ENCODE data around the gene HEXA. TPM values are rescaled to one million over a fixed set of nuclear protein-coding genes. Genes with fewer than 3 reads are reported as not detected.

The HEXA gene
- 80.3 and 98.1 TPM in 2 replicates for total RNA-seq
- 137 and 183 TPM in 2 replicates for polyA plus RNA-seq
- polyA plus RNA-seq (2012): 93.6 and 114 TPM in 2 replicates
- 49.9 and 63.9 TPM in 2 replicates for polyA minus RNA-seq (ENCODE audit: low replicate concordance)

DNA sequence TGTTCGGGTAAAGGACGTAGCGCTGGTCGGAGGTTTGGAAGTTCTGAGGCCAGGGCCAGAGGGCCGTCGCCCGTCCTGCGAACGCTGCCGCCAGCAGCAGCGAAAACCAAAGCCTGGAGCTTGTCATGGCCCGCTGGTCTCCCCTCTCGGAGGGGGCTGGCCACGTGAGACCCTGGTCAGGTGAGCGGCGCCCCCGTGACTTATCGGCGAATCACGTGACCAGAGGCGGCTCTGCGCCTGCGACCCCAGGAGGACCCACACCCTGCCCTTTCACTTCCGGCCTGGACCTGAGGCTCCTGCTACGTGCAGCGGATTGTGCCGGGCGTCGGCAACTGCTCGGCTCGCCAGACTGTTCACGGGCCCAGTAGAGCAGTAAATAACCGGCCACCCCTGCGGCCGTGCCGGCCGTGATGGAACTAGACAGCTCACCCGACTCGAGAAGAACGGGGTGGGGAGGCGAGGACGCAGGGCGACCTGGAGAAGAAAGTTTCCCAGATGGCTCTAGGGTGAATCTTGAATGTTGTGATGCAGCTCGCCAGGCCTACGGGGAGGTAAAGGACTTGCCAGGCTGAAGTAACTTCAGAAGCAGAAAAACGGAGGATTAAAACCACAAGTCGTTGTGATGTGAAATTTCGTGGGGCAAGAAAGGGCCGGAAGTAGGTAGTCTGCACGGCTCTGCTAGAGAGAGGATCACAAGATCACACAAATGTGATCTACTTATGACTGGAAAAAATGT, at the start of gene HEXA:
HEXA (minus strand) TSS at position 169 of the 736 bp plus-strand sequence; CDS start at position 127, 42 bp downstream.
- Histone ChIP-seq H3K79me2 (ENCODE audit: control insufficient read depth, insufficient read depth, low read length) (peaks cover 1% of the 10 kb centered on the region), H4K20me1 (ENCODE audit: control insufficient read depth, extremely low read depth, insufficient read depth, low read length) (no peaks in the 10 kb centered on the region), H3K4me3 (replicated peaks in 1 of 4; ENCODE audit: control extremely low read depth in 1 of 4, insufficient read depth in 1 of 4, low read depth in 3 of 4, low read length in 4 of 4) (peak within 1 kb of the TSS; percentile 48 to 85 (median 74)), H3K9me3 (ENCODE audit: control insufficient read depth, insufficient read depth, low read depth, low read length) (no peaks in the 10 kb centered on the region), H3K36me3 (ENCODE audit: control insufficient read depth, insufficient read depth, low read length) (no peaks in the 10 kb centered on the region), H3K27me3 (ENCODE audit: control insufficient read depth, insufficient read depth, low read length) (peaks cover 2% of the 10 kb centered on the region), H3K4me2 (ENCODE audit: extremely low read depth, insufficient read depth, low read length) (peak within 1 kb of the TSS; percentile 78), H3K27ac (ENCODE audit: insufficient read depth, low read length) (peak within 1 kb of the TSS; percentile 72), H3K4me1 (ENCODE audit: control insufficient read depth, extremely low read depth, insufficient read depth, low read length) (peaks cover 2% of the 10 kb centered on the region), H2AFZ (ENCODE audit: low read length) (peak within 1 kb of the TSS; percentile 76), H3K9ac (ENCODE audit: insufficient read depth, low read length) (peak within 1 kb of the TSS; percentile 78)
- TF ChIP-seq, protein P1, sequence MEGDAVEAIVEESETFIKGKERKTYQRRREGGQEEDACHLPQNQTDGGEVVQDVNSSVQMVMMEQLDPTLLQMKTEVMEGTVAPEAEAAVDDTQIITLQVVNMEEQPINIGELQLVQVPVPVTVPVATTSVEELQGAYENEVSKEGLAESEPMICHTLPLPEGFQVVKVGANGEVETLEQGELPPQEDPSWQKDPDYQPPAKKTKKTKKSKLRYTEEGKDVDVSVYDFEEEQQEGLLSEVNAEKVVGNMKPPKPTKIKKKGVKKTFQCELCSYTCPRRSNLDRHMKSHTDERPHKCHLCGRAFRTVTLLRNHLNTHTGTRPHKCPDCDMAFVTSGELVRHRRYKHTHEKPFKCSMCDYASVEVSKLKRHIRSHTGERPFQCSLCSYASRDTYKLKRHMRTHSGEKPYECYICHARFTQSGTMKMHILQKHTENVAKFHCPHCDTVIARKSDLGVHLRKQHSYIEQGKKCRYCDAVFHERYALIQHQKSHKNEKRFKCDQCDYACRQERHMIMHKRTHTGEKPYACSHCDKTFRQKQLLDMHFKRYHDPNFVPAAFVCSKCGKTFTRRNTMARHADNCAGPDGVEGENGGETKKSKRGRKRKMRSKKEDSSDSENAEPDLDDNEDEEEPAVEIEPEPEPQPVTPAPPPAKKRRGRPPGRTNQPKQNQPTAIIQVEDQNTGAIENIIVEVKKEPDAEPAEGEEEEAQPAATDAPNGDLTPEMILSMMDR (conservative IDR thresholded peaks at IDR 0.05 in 1 of 2, IDR thresholded peaks at IDR 0.05 in 1 of 2; ENCODE audit: low read depth in 1 of 2, low read length in 2 of 2): no peak
- no peak for TF ChIP-seq EZH2 (IDR thresholded peaks at IDR 0.05; ENCODE audit: low read length, missing control alignments)
- DNase-seq (ENCODE audit: low read depth in 2 of 2): peak; percentile 94 to 97

DNA sequence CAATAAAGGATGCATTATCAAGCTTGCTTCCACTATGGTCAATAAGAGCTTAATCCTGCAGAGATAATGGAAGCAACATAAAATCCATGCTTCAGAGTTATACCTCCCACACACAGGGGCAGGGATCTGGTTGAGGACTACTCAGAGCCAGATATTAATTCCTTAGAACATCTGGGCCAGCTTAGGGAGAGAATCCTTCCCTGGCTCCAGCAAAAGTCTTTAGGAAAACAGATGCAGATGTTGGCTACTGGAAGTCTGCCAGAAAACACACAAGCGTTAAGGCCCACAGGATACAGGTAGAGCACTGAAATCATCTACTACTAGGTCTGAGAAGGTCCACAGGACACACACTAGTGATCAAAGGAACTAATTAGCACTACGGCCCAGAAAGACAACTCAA, 47.4 kb upstream of the HEXA start:
- H3K79me2 ChIP-seq (ENCODE audit: control insufficient read depth, insufficient read depth, low read length): no peaks in the 10 kb centered on the region
- no peaks in the 10 kb centered on the region for H3K36me3 ChIP-seq (ENCODE audit: control insufficient read depth, insufficient read depth, low read length)
- no peak for DNase-seq (ENCODE audit: low read depth in 2 of 2)
- H3K4me1 ChIP-seq (ENCODE audit: control insufficient read depth, extremely low read depth, insufficient read depth, low read length): no peaks in the 10 kb centered on the region
- H3K4me2 ChIP-seq (ENCODE audit: extremely low read depth, insufficient read depth, low read length): no peak overlapping the region
- H3K9me3 ChIP-seq (ENCODE audit: control insufficient read depth, insufficient read depth, low read depth, low read length): no peaks in the 10 kb centered on the region
- no peak overlapping the region for H3K4me3 ChIP-seq (replicated peaks in 1 of 4; ENCODE audit: control extremely low read depth in 1 of 4, insufficient read depth in 1 of 4, low read depth in 3 of 4, low read length in 4 of 4)
- no peaks in the 10 kb centered on the region for H3K27me3 ChIP-seq (ENCODE audit: control insufficient read depth, insufficient read depth, low read length)
- no peak overlapping the region for H3K9ac ChIP-seq (ENCODE audit: insufficient read depth, low read length)
- TF ChIP-seq EZH2 (IDR thresholded peaks at IDR 0.05; ENCODE audit: low read length, missing control alignments): no peak
- TF ChIP-seq, protein P1 (conservative IDR thresholded peaks at IDR 0.05 in 1 of 2, IDR thresholded peaks at IDR 0.05 in 1 of 2; ENCODE audit: low read depth in 1 of 2, low read length in 2 of 2): no peak
- no peak overlapping the region for H3K27ac ChIP-seq (ENCODE audit: insufficient read depth, low read length)
- H4K20me1 ChIP-seq (ENCODE audit: control insufficient read depth, extremely low read depth, insufficient read depth, low read length): no peaks in the 10 kb centered on the region
- no peak overlapping the region for H2AFZ ChIP-seq (ENCODE audit: low read length)

DNA sequence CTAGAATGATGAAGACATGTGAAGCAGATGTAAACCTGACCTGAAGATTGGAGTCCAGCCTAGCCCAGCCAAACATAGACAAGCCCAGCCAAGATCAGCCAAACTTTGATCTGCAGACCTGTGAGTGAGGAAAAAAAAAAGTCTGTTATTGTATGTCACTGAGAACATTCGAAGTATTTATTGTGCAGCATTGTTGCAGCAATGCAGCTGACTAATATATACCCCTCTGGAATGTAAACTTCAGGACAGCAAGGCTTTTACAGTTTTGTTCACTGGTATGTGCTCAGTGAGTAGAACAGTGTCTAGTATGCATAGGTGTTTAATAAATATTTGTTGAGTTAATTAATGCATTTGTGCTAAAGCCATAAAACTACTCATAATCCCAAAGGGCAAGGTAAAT, 45.7 kb upstream of the HEXA start:
- Histone ChIP-seq H4K20me1 (ENCODE audit: control insufficient read depth, extremely low read depth, insufficient read depth, low read length) (no peaks in the 10 kb centered on the region), H3K36me3 (ENCODE audit: control insufficient read depth, insufficient read depth, low read length) (no peaks in the 10 kb centered on the region), H2AFZ (ENCODE audit: low read length) (no peak overlapping the region), H3K4me2 (ENCODE audit: extremely low read depth, insufficient read depth, low read length) (no peak overlapping the region), H3K9me3 (ENCODE audit: control insufficient read depth, insufficient read depth, low read depth, low read length) (no peaks in the 10 kb centered on the region), H3K4me1 (ENCODE audit: control insufficient read depth, extremely low read depth, insufficient read depth, low read length) (no peaks in the 10 kb centered on the region), H3K4me3 (replicated peaks in 1 of 4; ENCODE audit: control extremely low read depth in 1 of 4, insufficient read depth in 1 of 4, low read depth in 3 of 4, low read length in 4 of 4) (no peak overlapping the region), H3K79me2 (ENCODE audit: control insufficient read depth, insufficient read depth, low read length) (no peaks in the 10 kb centered on the region), H3K27ac (ENCODE audit: insufficient read depth, low read length) (no peak overlapping the region), H3K9ac (ENCODE audit: insufficient read depth, low read length) (no peak overlapping the region), H3K27me3 (ENCODE audit: control insufficient read depth, insufficient read depth, low read length) (no peaks in the 10 kb centered on the region)
- peak in 1 of 2 donors; percentile 1 for DNase-seq (ENCODE audit: low read depth in 2 of 2)
- TF ChIP-seq EZH2 (IDR thresholded peaks at IDR 0.05; ENCODE audit: low read length, missing control alignments): no peak
- TF ChIP-seq, protein P1 (conservative IDR thresholded peaks at IDR 0.05 in 1 of 2, IDR thresholded peaks at IDR 0.05 in 1 of 2; ENCODE audit: low read depth in 1 of 2, low read length in 2 of 2): no peak
